Panc1 (cell line): ENCODE results near the gene PLOD3. TPM values are rescaled to one million over a fixed set of nuclear protein-coding genes. Genes with fewer than 3 reads are reported as not detected.

ENCODE experiments used
- ATAC-seq: fragments of 200-7000 bp; cut with Tn5 transposase; 2 replicates; pipeline ENCODE4 v1.9.1; 2020; ENCODE audit warnings: mild to moderate bottlenecking, moderate library complexity
- BruUV-seq: library from RNA; stranded (reverse); fragments of 400-500 nt; replicated peaks from 2 replicates; lab custom pipeline; 2021; lab: Mats Ljungman, UMichigan
- CTCF ChIA-PET: fragments of 300-600 bp; sonication (Branson Sonifier 250); formaldehyde crosslinking; loops from one replicate; lab custom pipeline; 2022; ENCODE audit warnings: antibody characterized with exemption; lab: Charles Lee
- POLR2A ChIA-PET: fragments of 300-600 bp; sonication (Branson Sonifier 250); formaldehyde crosslinking; loops from one replicate; lab custom pipeline; 2022; ENCODE audit warnings: antibody characterized with exemption; lab: Charles Lee
- DNase-seq: peaks from one replicate; pipeline ENCODE4 v3.0.0-alpha.2; 2010; ENCODE audit warnings: low read depth, low spot score
- H3K27ac ChIP-seq: 2 replicates; pipeline ENCODE4 v1.5.1; 2011; ENCODE audit warnings: mild to moderate bottlenecking, low read length, inconsistent platforms
- H3K27me3 ChIP-seq: fragments of 200-500 bp; sonication (Bioruptor generic); 2 replicates; pipeline ENCODE4 v1.6.0; 2014; ENCODE audit warnings: low read length, inconsistent platforms; ENCODE audit not compliant: control insufficient read depth, insufficient read depth
- H3K36me3 ChIP-seq: fragments of 200-500 bp; sonication (Bioruptor generic); 2 replicates; pipeline ENCODE4 v1.5.1; 2014; ENCODE audit warnings: inconsistent platforms, mild to moderate bottlenecking, low read length, moderate library complexity; ENCODE audit not compliant: control insufficient read depth, insufficient read depth
- H3K4me1 ChIP-seq: 2 replicates; pipeline ENCODE4 v1.5.1; 2011; ENCODE audit warnings: inconsistent platforms, mild to moderate bottlenecking, low read length, moderate library complexity; ENCODE audit not compliant: control insufficient read depth, insufficient read depth
- H3K4me3 ChIP-seq, 2 experiments: 2 replicates each; pipeline ENCODE4 v1.5.1; 2011 to 2012; ENCODE audit warnings: low read depth in 2 of 2, low read length in 2 of 2, mild to moderate bottlenecking in 2 of 2, inconsistent platforms in 1 of 2, moderate library complexity in 1 of 2
- H3K9me3 ChIP-seq: fragments of 200-500 bp; sonication (Bioruptor generic); 2 replicates; pipeline ENCODE4 v1.5.1; 2014; ENCODE audit warnings: low read depth, mild to moderate bottlenecking, inconsistent platforms, low read length, moderate library complexity; ENCODE audit not compliant: control insufficient read depth, insufficient read depth
- POLR2AphosphoS5 ChIP-seq: IDR thresholded peaks from 2 replicates; pipeline ENCODE4 v1.6.1; 2012; ENCODE audit warnings: mild to moderate bottlenecking, low read depth, low read length, moderate library complexity
- SIN3A ChIP-seq: IDR thresholded peaks from 2 replicates; pipeline ENCODE4 v1.6.1; 2012; ENCODE audit warnings: low read depth, mild to moderate bottlenecking, low read length, moderate library complexity, borderline replicate concordance; ENCODE audit not compliant: insufficient read depth
- TCF7L2 ChIP-seq: IDR thresholded peaks from 2 replicates; pipeline ENCODE4 v1.6.1; 2011; ENCODE audit warnings: mild to moderate bottlenecking, low read depth, low read length, inconsistent platforms
- in situ Hi-C: cut with HindIII; loops from 2 replicates; pipeline ENCODE4 v1.10.0; 2016; ENCODE audit warnings: low sequenced_read_pairs, low pct_unique_long_range_greater_than_20kb
- intact Hi-C: fragments of 100-400 bp; cut with micrococcal nuclease; formaldehyde crosslinking; loops from one replicate; pipeline ENCODE4 v1.10.0; 2022; ENCODE audit not compliant: unreplicated experiment
- total RNA-seq: library from RNA; stranded (reverse); gene quantifications from one replicate; pipeline ENCODE4 v1.2.1, GENCODE V29; 2021; ENCODE audit not compliant: unreplicated experiment
- TF ChIP-seq, protein P1 (sequence below): fragments of 450-650 bp; IDR thresholded peaks from 2 replicates; pipeline ENCODE4 v1.5.1; 2017; ENCODE audit warnings: mild to moderate bottlenecking
- TF ChIP-seq, protein P2 (sequence below), 2 experiments: IDR thresholded peaks; 2 replicates each; pipeline ENCODE4 v1.6.1; 2011 to 2012; ENCODE audit warnings: low read depth in 2 of 2, control low read depth in 1 of 2, low read length in 1 of 2, mild to moderate bottlenecking in 1 of 2, moderate library complexity in 1 of 2; ENCODE audit not compliant: insufficient read depth in 1 of 2

The PLOD3 gene
- total RNA-seq, 1 experiment from 2014 or later: 93.0 TPM

GRCh38 chr7:101163279-101164070 is 53.9 kb downstream of the PLOD3 start:
- intact Hi-C loops: no loop called here
- Histone ChIP-seq H3K4me1 (peaks cover 46% of the 10 kb centered on the region), H3K27me3 (no peaks in the 10 kb centered on the region), H3K36me3 (no peaks in the 10 kb centered on the region; the same call in 1 of the 2 replicates), H3K9me3 (no peaks in the 10 kb centered on the region), H3K4me3 (peak overlapping the region; percentile 59 to 72), H3K27ac (peak overlapping the region; percentile 68; the same call in 1 of the 2 replicates)
- ChIA-PET CTCF (no interaction called here), POLR2A (interaction anchor here (0.5 to 1.7 kb wide), 4 partner anchors 11 to 55 kb away, joined by 3 to 6 read pairs (median 4); partner anchors contain the start of gene ZNHIT1)
- peak; percentile 61 for ATAC-seq
- no peak for DNase-seq
- no TSS peak for BruUV-seq
- in situ Hi-C loops: no loop called here
- TF ChIP-seq, protein P1, sequence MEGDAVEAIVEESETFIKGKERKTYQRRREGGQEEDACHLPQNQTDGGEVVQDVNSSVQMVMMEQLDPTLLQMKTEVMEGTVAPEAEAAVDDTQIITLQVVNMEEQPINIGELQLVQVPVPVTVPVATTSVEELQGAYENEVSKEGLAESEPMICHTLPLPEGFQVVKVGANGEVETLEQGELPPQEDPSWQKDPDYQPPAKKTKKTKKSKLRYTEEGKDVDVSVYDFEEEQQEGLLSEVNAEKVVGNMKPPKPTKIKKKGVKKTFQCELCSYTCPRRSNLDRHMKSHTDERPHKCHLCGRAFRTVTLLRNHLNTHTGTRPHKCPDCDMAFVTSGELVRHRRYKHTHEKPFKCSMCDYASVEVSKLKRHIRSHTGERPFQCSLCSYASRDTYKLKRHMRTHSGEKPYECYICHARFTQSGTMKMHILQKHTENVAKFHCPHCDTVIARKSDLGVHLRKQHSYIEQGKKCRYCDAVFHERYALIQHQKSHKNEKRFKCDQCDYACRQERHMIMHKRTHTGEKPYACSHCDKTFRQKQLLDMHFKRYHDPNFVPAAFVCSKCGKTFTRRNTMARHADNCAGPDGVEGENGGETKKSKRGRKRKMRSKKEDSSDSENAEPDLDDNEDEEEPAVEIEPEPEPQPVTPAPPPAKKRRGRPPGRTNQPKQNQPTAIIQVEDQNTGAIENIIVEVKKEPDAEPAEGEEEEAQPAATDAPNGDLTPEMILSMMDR: no peak
- TF ChIP-seq, protein P2, sequence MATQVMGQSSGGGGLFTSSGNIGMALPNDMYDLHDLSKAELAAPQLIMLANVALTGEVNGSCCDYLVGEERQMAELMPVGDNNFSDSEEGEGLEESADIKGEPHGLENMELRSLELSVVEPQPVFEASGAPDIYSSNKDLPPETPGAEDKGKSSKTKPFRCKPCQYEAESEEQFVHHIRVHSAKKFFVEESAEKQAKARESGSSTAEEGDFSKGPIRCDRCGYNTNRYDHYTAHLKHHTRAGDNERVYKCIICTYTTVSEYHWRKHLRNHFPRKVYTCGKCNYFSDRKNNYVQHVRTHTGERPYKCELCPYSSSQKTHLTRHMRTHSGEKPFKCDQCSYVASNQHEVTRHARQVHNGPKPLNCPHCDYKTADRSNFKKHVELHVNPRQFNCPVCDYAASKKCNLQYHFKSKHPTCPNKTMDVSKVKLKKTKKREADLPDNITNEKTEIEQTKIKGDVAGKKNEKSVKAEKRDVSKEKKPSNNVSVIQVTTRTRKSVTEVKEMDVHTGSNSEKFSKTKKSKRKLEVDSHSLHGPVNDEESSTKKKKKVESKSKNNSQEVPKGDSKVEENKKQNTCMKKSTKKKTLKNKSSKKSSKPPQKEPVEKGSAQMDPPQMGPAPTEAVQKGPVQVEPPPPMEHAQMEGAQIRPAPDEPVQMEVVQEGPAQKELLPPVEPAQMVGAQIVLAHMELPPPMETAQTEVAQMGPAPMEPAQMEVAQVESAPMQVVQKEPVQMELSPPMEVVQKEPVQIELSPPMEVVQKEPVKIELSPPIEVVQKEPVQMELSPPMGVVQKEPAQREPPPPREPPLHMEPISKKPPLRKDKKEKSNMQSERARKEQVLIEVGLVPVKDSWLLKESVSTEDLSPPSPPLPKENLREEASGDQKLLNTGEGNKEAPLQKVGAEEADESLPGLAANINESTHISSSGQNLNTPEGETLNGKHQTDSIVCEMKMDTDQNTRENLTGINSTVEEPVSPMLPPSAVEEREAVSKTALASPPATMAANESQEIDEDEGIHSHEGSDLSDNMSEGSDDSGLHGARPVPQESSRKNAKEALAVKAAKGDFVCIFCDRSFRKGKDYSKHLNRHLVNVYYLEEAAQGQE (IDR thresholded peaks at IDR 0.05; ENCODE audit: insufficient read depth in 1 of 2, low read depth in 2 of 2, low read length in 1 of 2): peak; percentile 62 to 80
- TF ChIP-seq POLR2AphosphoS5: peak; percentile 56; the same call in 1 of the 2 replicates

- DNase-seq: no peak
- intact Hi-C loops: no loop called here
- ATAC-seq: peak; percentile 48
Observed at GRCh38 chr7:101162551-101163278, 54.7 kb downstream of the PLOD3 start.

More at GRCh38 chr7:101162551-101163278, 54.7 kb downstream of the PLOD3 start:
- BruUV-seq: no TSS peak
- Histone ChIP-seq H3K27me3 (no peaks in the 10 kb centered on the region), H3K27ac (peak overlapping the region; percentile 81), H3K9me3 (no peaks in the 10 kb centered on the region), H3K4me3 (peak overlapping the region; percentile 49 to 72), H3K4me1 (peaks cover 43% of the 10 kb centered on the region), H3K36me3 (no peaks in the 10 kb centered on the region; the same call in 1 of the 2 replicates)
- in situ Hi-C loops: no loop called here
- TF ChIP-seq SIN3A: no peak
- TF ChIP-seq POLR2AphosphoS5: peak; percentile 40; the same call in 1 of the 2 replicates
- no peak for TF ChIP-seq TCF7L2
- ChIA-PET POLR2A (interaction anchor here (0.5 to 1.7 kb wide), 4 partner anchors 10 to 55 kb away, joined by 3 to 6 read pairs (median 4); partner anchors contain the start of gene ZNHIT1), CTCF (no interaction called here)
